Measurements from ENCODE around the gene SORCS2.

SORCS2 gene

GRCh38 chr4:7342223-7343080 lies 150.1 kb downstream of the SORCS2 start:
- Histone ChIP-seq H3K27me3 (ENCODE audit: control insufficient read depth in 1 of 2, insufficient read depth in 2 of 2, low read length in 2 of 2) (no peaks in the 10 kb centered on the region), H3K4me1 (ENCODE audit: control insufficient read depth, insufficient read depth, low read length) (peaks cover 2% of the 10 kb centered on the region), H3K9me3 (ENCODE audit: control insufficient read depth in 2 of 2, low read length in 2 of 2) (peaks cover 0 to 6% of the 10 kb centered on the region in 2 donors), H3K36me3 (ENCODE audit: control insufficient read depth in 2 of 2, insufficient read depth in 2 of 2, low read length in 2 of 2) (no peaks in the 10 kb centered on the region), H3K27ac (ENCODE audit: low read length) (no peak overlapping the region), H3K4me3 (ENCODE audit: low read length in 2 of 2) (no peak overlapping the region), H3K9ac (ENCODE audit: low read length in 2 of 2) (no peak overlapping the region)

GRCh38 chr4:7343081-7343655 lies 150.8 kb downstream of the SORCS2 start:
- peaks cover 2% of the 10 kb centered on the region for H3K4me1 ChIP-seq (ENCODE audit: control insufficient read depth, insufficient read depth, low read length)
- H3K9me3 ChIP-seq (ENCODE audit: control insufficient read depth in 2 of 2, low read length in 2 of 2) = peaks cover 0 to 6% of the 10 kb centered on the region in 2 donors
- H3K27ac ChIP-seq (ENCODE audit: low read length) = no peak overlapping the region
- no peak overlapping the region for H3K4me3 ChIP-seq (ENCODE audit: low read length in 2 of 2)
- H3K36me3 ChIP-seq (ENCODE audit: control insufficient read depth in 2 of 2, insufficient read depth in 2 of 2, low read length in 2 of 2) = no peaks in the 10 kb centered on the region
- H3K9ac ChIP-seq (ENCODE audit: low read length in 2 of 2) = no peak overlapping the region
- no peaks in the 10 kb centered on the region for H3K27me3 ChIP-seq (ENCODE audit: control insufficient read depth in 1 of 2, insufficient read depth in 2 of 2, low read length in 2 of 2)

GRCh38 chr4:7343950-7344349 lies 151.6 kb downstream of the SORCS2 start:
- no peak overlapping the region for H3K4me3 ChIP-seq (ENCODE audit: low read length in 2 of 2)
- H3K4me1 ChIP-seq (ENCODE audit: control insufficient read depth, insufficient read depth, low read length) = peaks cover 2% of the 10 kb centered on the region
- peaks cover 0 to 6% of the 10 kb centered on the region in 2 donors for H3K9me3 ChIP-seq (ENCODE audit: control insufficient read depth in 2 of 2, low read length in 2 of 2)
- no peaks in the 10 kb centered on the region for H3K27me3 ChIP-seq (ENCODE audit: control insufficient read depth in 1 of 2, insufficient read depth in 2 of 2, low read length in 2 of 2)
- no peak overlapping the region for H3K9ac ChIP-seq (ENCODE audit: low read length in 2 of 2)
- H3K36me3 ChIP-seq (ENCODE audit: control insufficient read depth in 2 of 2, insufficient read depth in 2 of 2, low read length in 2 of 2) = no peaks in the 10 kb centered on the region
- no peak overlapping the region for H3K27ac ChIP-seq (ENCODE audit: low read length)

- Histone ChIP-seq H3K27me3 (ENCODE audit: control insufficient read depth in 1 of 2, insufficient read depth in 2 of 2, low read length in 2 of 2) (no peaks in the 10 kb centered on the region), H3K9me3 (ENCODE audit: control insufficient read depth in 2 of 2, low read length in 2 of 2) (peaks cover 0 to 6% of the 10 kb centered on the region in 2 donors), H3K36me3 (ENCODE audit: control insufficient read depth in 2 of 2, insufficient read depth in 2 of 2, low read length in 2 of 2) (no peaks in the 10 kb centered on the region), H3K27ac (ENCODE audit: low read length) (no peak overlapping the region), H3K4me3 (ENCODE audit: low read length in 2 of 2) (no peak overlapping the region), H3K4me1 (ENCODE audit: control insufficient read depth, insufficient read depth, low read length) (peaks cover 2% of the 10 kb centered on the region), H3K9ac (ENCODE audit: low read length in 2 of 2) (no peak overlapping the region)
These were observed 152.4 kb downstream of the SORCS2 start for GRCh38 chr4:7344636-7345155.

GRCh38 chr4:7347981-7348380 lies 155.6 kb downstream of the SORCS2 start:
- H3K27ac ChIP-seq (ENCODE audit: low read length) = no peak overlapping the region
- H3K27me3 ChIP-seq (ENCODE audit: control insufficient read depth in 1 of 2, insufficient read depth in 2 of 2, low read length in 2 of 2) = no peaks in the 10 kb centered on the region
- H3K4me1 ChIP-seq (ENCODE audit: control insufficient read depth, insufficient read depth, low read length) = no peaks in the 10 kb centered on the region
- H3K9me3 ChIP-seq (ENCODE audit: control insufficient read depth in 2 of 2, low read length in 2 of 2) = peaks cover 0 to 6% of the 10 kb centered on the region in 2 donors
- no peak overlapping the region for H3K9ac ChIP-seq (ENCODE audit: low read length in 2 of 2)
- no peak overlapping the region for H3K4me3 ChIP-seq (ENCODE audit: low read length in 2 of 2)
- no peaks in the 10 kb centered on the region for H3K36me3 ChIP-seq (ENCODE audit: control insufficient read depth in 2 of 2, insufficient read depth in 2 of 2, low read length in 2 of 2)

- Histone ChIP-seq H3K9ac (ENCODE audit: low read length in 2 of 2) (no peak overlapping the region), H3K27ac (ENCODE audit: low read length) (no peak overlapping the region), H3K4me1 (ENCODE audit: control insufficient read depth, insufficient read depth, low read length) (no peaks in the 10 kb centered on the region), H3K36me3 (ENCODE audit: control insufficient read depth in 2 of 2, insufficient read depth in 2 of 2, low read length in 2 of 2) (no peaks in the 10 kb centered on the region), H3K4me3 (ENCODE audit: low read length in 2 of 2) (no peak overlapping the region), H3K27me3 (ENCODE audit: control insufficient read depth in 1 of 2, insufficient read depth in 2 of 2, low read length in 2 of 2) (no peaks in the 10 kb centered on the region), H3K9me3 (ENCODE audit: control insufficient read depth in 2 of 2, low read length in 2 of 2) (peaks cover 0 to 6% of the 10 kb centered on the region in 2 donors)
These were observed 156.9 kb downstream of the SORCS2 start for GRCh38 chr4:7348946-7349900.

- Histone ChIP-seq H3K36me3 (ENCODE audit: control insufficient read depth in 2 of 2, insufficient read depth in 2 of 2, low read length in 2 of 2) (no peaks in the 10 kb centered on the region), H3K27ac (ENCODE audit: low read length) (no peak overlapping the region), H3K4me3 (ENCODE audit: low read length in 2 of 2) (no peak overlapping the region), H3K4me1 (ENCODE audit: control insufficient read depth, insufficient read depth, low read length) (no peaks in the 10 kb centered on the region), H3K9ac (ENCODE audit: low read length in 2 of 2) (no peak overlapping the region), H3K27me3 (ENCODE audit: control insufficient read depth in 1 of 2, insufficient read depth in 2 of 2, low read length in 2 of 2) (no peaks in the 10 kb centered on the region), H3K9me3 (ENCODE audit: control insufficient read depth in 2 of 2, low read length in 2 of 2) (peaks cover 0 to 5% of the 10 kb centered on the region in 2 donors)
These were observed 158.1 kb downstream of the SORCS2 start for GRCh38 chr4:7350396-7350795.

- H3K4me3 ChIP-seq (ENCODE audit: low read length in 2 of 2) = no peak overlapping the region
- H3K36me3 ChIP-seq (ENCODE audit: control insufficient read depth in 2 of 2, insufficient read depth in 2 of 2, low read length in 2 of 2) = no peaks in the 10 kb centered on the region
- H3K27ac ChIP-seq (ENCODE audit: low read length) = no peak overlapping the region
- no peaks in the 10 kb centered on the region for H3K27me3 ChIP-seq (ENCODE audit: control insufficient read depth in 1 of 2, insufficient read depth in 2 of 2, low read length in 2 of 2)
- H3K4me1 ChIP-seq (ENCODE audit: control insufficient read depth, insufficient read depth, low read length) = no peaks in the 10 kb centered on the region
- no peaks in the 10 kb centered on the region for H3K9me3 ChIP-seq (ENCODE audit: control insufficient read depth in 2 of 2, low read length in 2 of 2)
- no peak overlapping the region for H3K9ac ChIP-seq (ENCODE audit: low read length in 2 of 2)
These were observed 158.7 kb downstream of the SORCS2 start for GRCh38 chr4:7351014-7351413.

GRCh38 chr4:7352486-7352885 lies 160.1 kb downstream of the SORCS2 start:
- Histone ChIP-seq H3K27ac (ENCODE audit: low read length) (no peak overlapping the region), H3K9ac (ENCODE audit: low read length in 2 of 2) (no peak overlapping the region), H3K4me1 (ENCODE audit: control insufficient read depth, insufficient read depth, low read length) (peaks cover 8% of the 10 kb centered on the region), H3K27me3 (ENCODE audit: control insufficient read depth in 1 of 2, insufficient read depth in 2 of 2, low read length in 2 of 2) (no peaks in the 10 kb centered on the region), H3K36me3 (ENCODE audit: control insufficient read depth in 2 of 2, insufficient read depth in 2 of 2, low read length in 2 of 2) (no peaks in the 10 kb centered on the region), H3K4me3 (ENCODE audit: low read length in 2 of 2) (no peak overlapping the region), H3K9me3 (ENCODE audit: control insufficient read depth in 2 of 2, low read length in 2 of 2) (no peaks in the 10 kb centered on the region)

GRCh38 chr4:7353046-7353790 lies 160.9 kb downstream of the SORCS2 start:
- H3K9me3 ChIP-seq (ENCODE audit: control insufficient read depth in 2 of 2, low read length in 2 of 2) = no peaks in the 10 kb centered on the region

More at GRCh38 chr4:7353046-7353790, 160.9 kb downstream of the SORCS2 start:
- Histone ChIP-seq H3K27me3 (ENCODE audit: control insufficient read depth in 1 of 2, insufficient read depth in 2 of 2, low read length in 2 of 2) (no peaks in the 10 kb centered on the region), H3K27ac (ENCODE audit: low read length) (no peak overlapping the region), H3K9ac (ENCODE audit: low read length in 2 of 2) (no peak overlapping the region), H3K4me3 (ENCODE audit: low read length in 2 of 2) (no peak overlapping the region), H3K36me3 (ENCODE audit: control insufficient read depth in 2 of 2, insufficient read depth in 2 of 2, low read length in 2 of 2) (no peaks in the 10 kb centered on the region), H3K4me1 (ENCODE audit: control insufficient read depth, insufficient read depth, low read length) (peaks cover 15% of the 10 kb centered on the region)

Data from stomach smooth muscle (tissue), 2 donors.